HCT116 (cell line): ENCODE results near the gene DGKB. TPM values are rescaled to one million over a fixed set of nuclear protein-coding genes. Genes with fewer than 3 reads are reported as not detected.

Experiments used
- ATAC-seq: fragments of 200-7000 bp; cut with Tn5 transposase; 2 replicates; pipeline ENCODE4 v1.9.1; 2020; ENCODE audit warnings: mild to moderate bottlenecking, moderate library complexity
- BruUV-seq: library from RNA; stranded (reverse); fragments of 400-500 nt; replicated peaks from 2 replicates; lab custom pipeline; 2021; lab: Mats Ljungman, UMichigan
- CTCF ChIA-PET: fragments of 300-600 bp; sonication (Branson Sonifier 250); formaldehyde crosslinking; loops from one replicate; lab custom pipeline; 2021; ENCODE audit warnings: antibody characterized with exemption; lab: Charles Lee
- POLR2A ChIA-PET: fragments of 300-600, 350-600 bp; sonication (Branson Sonifier 250); formaldehyde crosslinking; loops from one replicate; lab custom pipeline; 2021; ENCODE audit warnings: antibody characterized with exemption; lab: Charles Lee
- RAD21 ChIA-PET, 2 experiments: fragments of 300-600 bp; sonication (Branson Sonifier 250); formaldehyde crosslinking; loops; one replicate each; lab custom pipeline; 2023; ENCODE audit warnings: low total read pairs in 2 of 2; ENCODE audit not compliant: uncharacterized antibody in 2 of 2, unreplicated experiment in 2 of 2, low non-redundant PET in 1 of 2; lab: Charles Lee
- DNase-seq: peaks from one replicate; pipeline ENCODE4 v3.0.0-alpha.2; 2010; ENCODE audit warnings: low read depth, low spot score
- H2AFZ ChIP-seq: fragments of 200-600 bp; shearing (Covaris generic), sonication (generic); 2 replicates; pipeline ENCODE4 v1.6.1; 2017; ENCODE audit warnings: low read depth, mixed run types, mixed read lengths, antibody characterized with exemption, low read length; ENCODE audit not compliant: poor library complexity, severe bottlenecking
- H3K27ac ChIP-seq: 2 replicates; pipeline ENCODE4 v1.5.1; 2012; ENCODE audit warnings: low read depth, low read length
- H3K27me3 ChIP-seq: fragments of 200-600 bp; sonication (generic); 2 replicates; pipeline ENCODE4 v1.6.1; 2016; ENCODE audit warnings: mixed run types, low read length, mixed read lengths; ENCODE audit not compliant: insufficient read depth
- H3K36me3 ChIP-seq, 2 experiments: fragments of 200-500 bp in 1 of 2; fragments of 200-600 bp in 1 of 2; sonication (Bioruptor generic) in 1 of 2; sonication (generic) in 1 of 2; 2 replicates each; pipeline versions ENCODE4 v1.5.1 to v1.6.1; 2014 to 2016; ENCODE audit warnings: low read length in 2 of 2, inconsistent platforms in 1 of 2, mixed read lengths in 1 of 2, mixed run types in 1 of 2; ENCODE audit not compliant: insufficient read depth in 2 of 2, control insufficient read depth in 1 of 2
- H3K4me1 ChIP-seq, 2 experiments: fragments of 200-600 bp in 1 of 2; sonication (generic) in 1 of 2; 2 replicates each; pipeline versions ENCODE4 v1.5.1 to v1.6.1; 2012 to 2017; ENCODE audit warnings: low read length in 2 of 2, inconsistent platforms in 1 of 2, mild to moderate bottlenecking in 1 of 2, mixed read lengths in 1 of 2, mixed run types in 1 of 2, moderate library complexity in 1 of 2; ENCODE audit not compliant: insufficient read depth in 2 of 2, control insufficient read depth in 1 of 2
- H3K4me2 ChIP-seq: fragments of 200-600 bp; sonication (generic); 2 replicates; pipeline ENCODE4 v1.6.1; 2017; ENCODE audit warnings: mixed run types, low read length, mixed read lengths
- H3K4me3 ChIP-seq, 2 experiments: fragments of 200-600 bp in 1 of 2; sonication (generic) in 1 of 2; replicated peaks in 1 of 2; 2 replicates each; pipeline ENCODE4 v1.5.1; 2011 to 2016; ENCODE audit warnings: low read length in 2 of 2, control low read depth in 1 of 2, low read depth in 1 of 2, mild to moderate bottlenecking in 1 of 2, mixed read lengths in 1 of 2, mixed run types in 1 of 2
- H3K79me2 ChIP-seq: fragments of 200-600 bp; sonication (generic); 2 replicates; pipeline ENCODE4 v1.6.1; 2017; ENCODE audit warnings: mild to moderate bottlenecking, mixed run types, low read length, moderate library complexity, mixed read lengths; ENCODE audit not compliant: insufficient read depth
- H3K9ac ChIP-seq: fragments of 200-600 bp; sonication (generic); 2 replicates; pipeline ENCODE4 v1.6.1; 2016; ENCODE audit warnings: low read length, mixed read lengths
- H3K9me2 ChIP-seq: fragments of 200-600 bp; sonication (generic), shearing (Covaris generic); 2 replicates; pipeline ENCODE4 v1.6.1; 2017; ENCODE audit warnings: mixed run types, mild to moderate bottlenecking, moderate library complexity; ENCODE audit not compliant: insufficient read depth
- H3K9me3 ChIP-seq, 2 experiments: fragments of 200-500 bp in 1 of 2; fragments of 200-600 bp in 1 of 2; sonication (Bioruptor generic) in 1 of 2; sonication (generic) in 1 of 2; 2 replicates each; pipeline ENCODE4 v1.6.1; 2014 to 2017; ENCODE audit warnings: low read length in 2 of 2, mixed read lengths in 2 of 2, inconsistent platforms in 1 of 2, low read depth in 1 of 2, mild to moderate bottlenecking in 1 of 2, mixed run types in 1 of 2, moderate library complexity in 1 of 2; ENCODE audit not compliant: control insufficient read depth in 1 of 2, insufficient read depth in 1 of 2
- H4K20me1 ChIP-seq: fragments of 200-600 bp; sonication (generic), shearing (Covaris generic); 2 replicates; pipeline ENCODE4 v1.6.1; 2017; ENCODE audit warnings: mixed run types, mild to moderate bottlenecking, moderate library complexity; ENCODE audit not compliant: insufficient read depth
- CBX3 ChIP-seq: IDR thresholded peaks from 2 replicates; pipeline ENCODE4 v1.6.1; 2012; ENCODE audit warnings: low read depth
- CEBPB ChIP-seq: IDR thresholded peaks from 2 replicates; pipeline ENCODE4 v1.6.1; 2012; ENCODE audit warnings: low read depth
- CTCF ChIP-seq, 3 experiments: fragments of 200-600 bp in 1 of 3; sonication (generic) in 1 of 3; IDR thresholded peaks in 2 of 3; conservative IDR thresholded peaks in 1 of 3; 2 replicates each; pipeline ENCODE4 v1.5.1; 2012 to 2017; ENCODE audit warnings: low read depth in 2 of 3, low read length in 2 of 3, antibody characterized with exemption in 1 of 3, borderline replicate concordance in 1 of 3, control low read depth in 1 of 3, mild to moderate bottlenecking in 1 of 3, mixed read lengths in 1 of 3, mixed run types in 1 of 3, moderate library complexity in 1 of 3; ENCODE audit not compliant: insufficient read depth in 1 of 3
- EGR1 ChIP-seq: IDR thresholded peaks from 2 replicates; pipeline ENCODE4 v1.6.1; 2012; ENCODE audit warnings: low read depth
- JUND ChIP-seq: IDR thresholded peaks from 2 replicates; pipeline ENCODE4 v1.6.1; 2012
- POLR2A ChIP-seq: IDR thresholded peaks from 2 replicates; pipeline ENCODE4 v1.7.0; 2011; ENCODE audit warnings: borderline replicate concordance; ENCODE audit not compliant: insufficient read depth, insufficient read length; ENCODE audit errors: extremely low read depth
- RAD21 ChIP-seq: IDR thresholded peaks from 2 replicates; pipeline ENCODE4 v1.6.1; 2012; ENCODE audit warnings: low read depth, mild to moderate bottlenecking
- SP1 ChIP-seq: IDR thresholded peaks from 2 replicates; pipeline ENCODE4 v1.6.1; 2012; ENCODE audit warnings: low read depth
- SRF ChIP-seq: IDR thresholded peaks from 2 replicates; pipeline ENCODE4 v1.6.1; 2012; ENCODE audit warnings: low read depth
- YY1 ChIP-seq: IDR thresholded peaks from 2 replicates; pipeline ENCODE4 v1.6.1; 2011; ENCODE audit warnings: low read length, low read depth, moderate library complexity, mild to moderate bottlenecking; ENCODE audit not compliant: insufficient replicate concordance; ENCODE audit errors: extremely low read depth
- ZBTB33 ChIP-seq: IDR thresholded peaks from 2 replicates; pipeline ENCODE4 v1.6.1; 2011; ENCODE audit warnings: mild to moderate bottlenecking, low read length, moderate library complexity; ENCODE audit not compliant: insufficient replicate concordance; ENCODE audit errors: extremely low read depth
- ZNF274 ChIP-seq: fragments of 200-500 bp; sonication (Bioruptor generic); IDR thresholded peaks from 2 replicates; pipeline ENCODE4 v1.6.1; 2014; ENCODE audit warnings: mild to moderate bottlenecking, low read depth, low read length, inconsistent platforms
- intact Hi-C: fragments of 100-400 bp; cut with micrococcal nuclease; formaldehyde crosslinking; loops from 2 replicates; pipeline ENCODE4 v1.10.0; 2022
- total RNA-seq: library from RNA; stranded (reverse); gene quantifications from one replicate; pipeline ENCODE4 v1.2.1, GENCODE V29; 2021; ENCODE audit not compliant: unreplicated experiment

Gene DGKB
- total RNA-seq, 1 experiment from 2014 or later: 0.05 TPM

- POLR2A ChIA-PET: no interaction called here
- BruUV-seq: no TSS peak
Measured at GRCh38 chr7:14156436-14156835, 746.1 kb downstream of the DGKB start.

GRCh38 chr7:14148974-14149373, 753.6 kb downstream of the DGKB start:
- H3K4me3 ChIP-seq: no peak overlapping the region
- peak overlapping the region; percentile 4 for H2AFZ ChIP-seq
- no peaks in the 10 kb centered on the region for H3K4me1 ChIP-seq
- ATAC-seq (no peak), DNase-seq (no peak)
- H3K4me2 ChIP-seq: no peak overlapping the region
- intact Hi-C loops: no loop called here
- BruUV-seq: no TSS peak
- CTCF ChIA-PET: no interaction called here
- H3K9ac ChIP-seq: no peak overlapping the region
- no peaks in the 10 kb centered on the region for H3K9me3 ChIP-seq
- no peaks in the 10 kb centered on the region for H3K27me3 ChIP-seq
- H3K27ac ChIP-seq: no peak overlapping the region
- H4K20me1 ChIP-seq: no peaks in the 10 kb centered on the region
- no peaks in the 10 kb centered on the region for H3K36me3 ChIP-seq
- POLR2A ChIA-PET: no interaction called here
- RAD21 ChIA-PET: no interaction called here
- H3K79me2 ChIP-seq: no peaks in the 10 kb centered on the region
- H3K9me2 ChIP-seq: no peaks in the 10 kb centered on the region
- TF ChIP-seq RAD21: no peak
- no peak for TF ChIP-seq CTCF (IDR thresholded peaks at IDR 0.05 in 2 of 3, conservative IDR thresholded peaks at IDR 0.05 in 1 of 3; ENCODE audit: borderline replicate concordance in 1 of 3, insufficient read depth in 1 of 3, low read depth in 2 of 3, low read length in 2 of 3)
- TF ChIP-seq JUND: no peak
- no peak for TF ChIP-seq ZBTB33
- no peak for TF ChIP-seq YY1
- no peak for TF ChIP-seq SP1
- TF ChIP-seq CEBPB: no peak
- no peak for TF ChIP-seq ZNF274
- no peak for TF ChIP-seq POLR2A
- TF ChIP-seq CBX3: no peak

More at GRCh38 chr7:14156436-14156835, 746.1 kb downstream of the DGKB start:
- H3K9me2 ChIP-seq: no peaks in the 10 kb centered on the region
- no peaks in the 10 kb centered on the region for H3K4me1 ChIP-seq
- RAD21 ChIA-PET: no interaction called here
- no peak for TF ChIP-seq YY1
- TF ChIP-seq CEBPB: no peak
- TF ChIP-seq SP1: no peak
- no peak for TF ChIP-seq EGR1
- TF ChIP-seq ZBTB33: no peak
- TF ChIP-seq SRF: no peak
- DNase-seq (no peak), ATAC-seq (no peak)
- H3K27ac ChIP-seq: no peak overlapping the region
- no peak overlapping the region for H3K4me2 ChIP-seq
- no peak overlapping the region for H3K9ac ChIP-seq
- no peaks in the 10 kb centered on the region for H3K36me3 ChIP-seq
- no peaks in the 10 kb centered on the region for H3K27me3 ChIP-seq
- CTCF ChIA-PET: no interaction called here
- H4K20me1 ChIP-seq: no peaks in the 10 kb centered on the region
- H2AFZ ChIP-seq: no peak overlapping the region
- intact Hi-C loops: no loop called here
- H3K79me2 ChIP-seq: no peaks in the 10 kb centered on the region
- no peaks in the 10 kb centered on the region for H3K9me3 ChIP-seq
- no peak overlapping the region for H3K4me3 ChIP-seq
